ENCODE data around the gene CNTD1.

Gene CNTD1

GRCh38 chr17:42852351-42852750 is 53.7 kb downstream of the CNTD1 start:
- H3K4me3 ChIP-seq (ENCODE audit: low read depth, low read length): no peak overlapping the region
- H3K4me1 ChIP-seq (ENCODE audit: control insufficient read depth, insufficient read depth, low read length): no peaks in the 10 kb centered on the region
- CTCF ChIA-PET: no interaction called here
- peaks cover 0 to 4% of the 10 kb centered on the region in 2 experiments; a peak in 2 of 3 replicates for H3K36me3 ChIP-seq (ENCODE audit: control insufficient read depth in 2 of 2, insufficient read depth in 1 of 2, low read length in 2 of 2)
- H3K27ac ChIP-seq (ENCODE audit: extremely low read depth, low read depth, low read length): no peak overlapping the region
- TF ChIP-seq GLIS2 (tag by site-specific recombination; IDR thresholded peaks at IDR 0.05) (no peak), ZBTB10 (tag by site-specific recombination; IDR thresholded peaks at IDR 0.05) (no peak), ZNF112 (tag by site-specific recombination; IDR thresholded peaks at IDR 0.05) (no peak)
- POLR2A ChIA-PET: interaction anchor here (0.5 kb wide), 1 partner anchor 104 kb away, joined by 3 read pairs; no protein-coding TSS in a partner anchor
- no peaks in the 10 kb centered on the region for H3K9me3 ChIP-seq (ENCODE audit: control insufficient read depth, insufficient read depth, low read depth, low read length)

- Histone ChIP-seq H3K27ac (ENCODE audit: extremely low read depth, low read depth, low read length) (no peak overlapping the region), H3K36me3 (ENCODE audit: control insufficient read depth in 2 of 2, insufficient read depth in 1 of 2, low read length in 2 of 2) (peaks cover 0 to 4% of the 10 kb centered on the region in 2 experiments; a peak in 2 of 3 replicates), H3K4me1 (ENCODE audit: control insufficient read depth, insufficient read depth, low read length) (no peaks in the 10 kb centered on the region), H3K4me3 (ENCODE audit: low read depth, low read length) (no peak overlapping the region), H3K9me3 (ENCODE audit: control insufficient read depth, insufficient read depth, low read depth, low read length) (no peaks in the 10 kb centered on the region)
- ChIA-PET CTCF (interaction anchor here (0.6 to 2.0 kb wide), 4 partner anchors 10 to 804 kb away, joined by 3 to 6 read pairs (median 4); no protein-coding TSS in a partner anchor), POLR2A (interaction anchor here (0.5 kb wide), 1 partner anchor 103 kb away, joined by 3 read pairs; no protein-coding TSS in a partner anchor)
- TF ChIP-seq SP7 (tag by site-specific recombination; IDR thresholded peaks at IDR 0.05) (no peak), SALL2 (tag by site-specific recombination; IDR thresholded peaks at IDR 0.05; ENCODE audit: borderline replicate concordance) (no peak), KLF9 (tag by site-specific recombination; IDR thresholded peaks at IDR 0.05; ENCODE audit: low read depth) (no peak), ZNF354C (tag by site-specific recombination; IDR thresholded peaks at IDR 0.05; ENCODE audit: borderline replicate concordance, low read depth) (no peak), GLI2 (tag by site-specific recombination; IDR thresholded peaks at IDR 0.05; ENCODE audit: borderline replicate concordance, low read depth) (no peak), ZBTB6 (tag by site-specific recombination; IDR thresholded peaks at IDR 0.05) (no peak), PRDM6 (tag by site-specific recombination; IDR thresholded peaks at IDR 0.05) (no peak), ZNF692 (tag by site-specific recombination; IDR thresholded peaks at IDR 0.05) (no peak), ZNF76 (tag by site-specific recombination; IDR thresholded peaks at IDR 0.05; ENCODE audit: borderline replicate concordance, low read depth) (no peak), ZNF140 (tag by site-specific recombination; IDR thresholded peaks at IDR 0.05) (no peak)
Measured at GRCh38 chr17:42853004-42853403, 54.3 kb downstream of the CNTD1 start.

GRCh38 chr17:42853597-42853967 is 54.9 kb downstream of the CNTD1 start:
- no peak overlapping the region for H3K4me3 ChIP-seq (ENCODE audit: low read depth, low read length)
- H3K36me3 ChIP-seq (ENCODE audit: control insufficient read depth in 2 of 2, insufficient read depth in 1 of 2, low read length in 2 of 2): peaks cover 0 to 4% of the 10 kb centered on the region in 2 experiments; a peak in 2 of 3 replicates
- no peaks in the 10 kb centered on the region for H3K9me3 ChIP-seq (ENCODE audit: control insufficient read depth, insufficient read depth, low read depth, low read length)
- POLR2A ChIA-PET: interaction anchor here (1.1 kb wide), 1 partner anchor 144 kb away, joined by 3 read pairs; the partner anchor contains the start of gene RPL27
- no peak overlapping the region for H3K27ac ChIP-seq (ENCODE audit: extremely low read depth, low read depth, low read length)
- CTCF ChIA-PET: interaction anchor here (0.6 to 2.0 kb wide), 3 partner anchors 9 to 803 kb away, joined by 3 to 6 read pairs (median 5); no protein-coding TSS in a partner anchor
- H3K4me1 ChIP-seq (ENCODE audit: control insufficient read depth, insufficient read depth, low read length): no peaks in the 10 kb centered on the region
- no peak for TF ChIP-seq ZFP37 (tag by site-specific recombination; IDR thresholded peaks at IDR 0.05)
- TF ChIP-seq ZSCAN23 (tag by site-specific recombination; IDR thresholded peaks at IDR 0.05): no peak
- TF ChIP-seq SALL2 (tag by site-specific recombination; IDR thresholded peaks at IDR 0.05; ENCODE audit: borderline replicate concordance): no peak
- TF ChIP-seq ZNF350 (tag by site-specific recombination; IDR thresholded peaks at IDR 0.05): no peak
- TF ChIP-seq PATZ1 (tag by site-specific recombination; IDR thresholded peaks at IDR 0.05): no peak
- no peak for TF ChIP-seq ZNF660 (tag by site-specific recombination; IDR thresholded peaks at IDR 0.05)
- no peak for TF ChIP-seq SCRT1 (tag by site-specific recombination; IDR thresholded peaks at IDR 0.05; ENCODE audit: borderline replicate concordance)
- no peak for TF ChIP-seq ZNF529 (tag by site-specific recombination; IDR thresholded peaks at IDR 0.05; ENCODE audit: insufficient replicate concordance)
